ENCODE measurements around the gene ZNF48. TPM values are rescaled to one million over a fixed set of nuclear protein-coding genes. Genes with fewer than 3 reads are reported as not detected.

ZNF48 gene
- total RNA-seq, 1 experiment from 2014 or later, result 8.9 TPM

GRCh38 chr16:30353438-30354129 lies 41.6 kb upstream of the ZNF48 start:
- no peak for ATAC-seq
- H3K36me3 ChIP-seq (ENCODE audit: low read depth, low read length), result peaks cover 10% of the 10 kb centered on the region; the same call in 1 of the 2 replicates
- H3K27ac ChIP-seq (ENCODE audit: low read length), result no peak overlapping the region
- TF ChIP-seq EZH2 (IDR thresholded peaks at IDR 0.05; ENCODE audit: low read length, unreplicated experiment) (no peak), EZH2phosphoT487 (IDR thresholded peaks at IDR 0.05; ENCODE audit: borderline replicate concordance, low read length) (no peak), CTCF (conservative IDR thresholded peaks at IDR 0.05; ENCODE audit: low read depth, low read length) (no peak)
- peaks cover 33% of the 10 kb centered on the region for H3K4me1 ChIP-seq (ENCODE audit: insufficient read depth, low read length)
- H3K4me2 ChIP-seq (ENCODE audit: low read length), result peak overlapping the region; percentile 90
- intact Hi-C loops (cut with micrococcal nuclease), result no loop called here
- no peaks in the 10 kb centered on the region for H3K27me3 ChIP-seq (ENCODE audit: low read length)
- peaks cover 20% of the 10 kb centered on the region for H3K79me2 ChIP-seq (ENCODE audit: low read length)
- H3K9me3 ChIP-seq (ENCODE audit: low read length), result no peaks in the 10 kb centered on the region
- H4K20me1 ChIP-seq (ENCODE audit: low read length), result peaks cover 13% of the 10 kb centered on the region
- ChIA-PET POLR2A (ENCODE audit: unreplicated experiment) (interaction anchor here (0.6 kb wide), 2 partner anchors 18 to 56 kb away, joined by 5 to 19 read pairs; no protein-coding TSS in a partner anchor), CTCF (no interaction called here)
- BruUV-seq (replicated peaks), result no TSS peak
- H3K9ac ChIP-seq (ENCODE audit: low read length), result peak overlapping the region; percentile 96
- H2AFZ ChIP-seq (ENCODE audit: low read length), result no peak overlapping the region
- no peaks in the 10 kb centered on the region for H3F3A ChIP-seq (ENCODE audit: low read length, unreplicated experiment)
- H3K9me2 ChIP-seq (replicated peaks; ENCODE audit: low read length), result no peaks in the 10 kb centered on the region
- DNase-seq, result no peak
- H3K4me3 ChIP-seq (ENCODE audit: low read length), result peak overlapping the region; percentile 94

- Histone ChIP-seq H3K27ac (ENCODE audit: low read length) (peak overlapping the region; percentile 59), H3K27me3 (ENCODE audit: low read length) (no peaks in the 10 kb centered on the region), H3K36me3 (ENCODE audit: low read depth, low read length) (peaks cover 10% of the 10 kb centered on the region; the same call in 1 of the 2 replicates), H3K4me1 (ENCODE audit: insufficient read depth, low read length) (peaks cover 33% of the 10 kb centered on the region), H3K9me3 (ENCODE audit: low read length) (no peaks in the 10 kb centered on the region), H3K4me3 (ENCODE audit: low read length) (peak overlapping the region; percentile 94), H3K79me2 (ENCODE audit: low read length) (peaks cover 20% of the 10 kb centered on the region), H3K9ac (ENCODE audit: low read length) (peak overlapping the region; percentile 96), H4K20me1 (ENCODE audit: low read length) (peaks cover 13% of the 10 kb centered on the region), H2AFZ (ENCODE audit: low read length) (peak overlapping the region; percentile 82), H3K4me2 (ENCODE audit: low read length) (peak overlapping the region; percentile 90), H3K9me2 (replicated peaks; ENCODE audit: low read length) (no peaks in the 10 kb centered on the region), H3F3A (ENCODE audit: low read length, unreplicated experiment) (no peaks in the 10 kb centered on the region)
- DNase-seq (peak; percentile 12), ATAC-seq (peak; percentile 5)
- CTCF ChIA-PET, result no interaction called here
- BruUV-seq (replicated peaks), result TSS peak; percentile 55
- POLR2A ChIA-PET (ENCODE audit: unreplicated experiment), result interaction anchor here (0.6 kb wide), 1 partner anchor 19 kb away, joined by 5 read pairs; no protein-coding TSS in a partner anchor
- intact Hi-C loops (cut with micrococcal nuclease), result no loop called here
- TF ChIP-seq CTCF (conservative IDR thresholded peaks at IDR 0.05; ENCODE audit: low read depth, low read length) (no peak), EZH2phosphoT487 (IDR thresholded peaks at IDR 0.05; ENCODE audit: borderline replicate concordance, low read length) (no peak), EZH2 (IDR thresholded peaks at IDR 0.05; ENCODE audit: low read length, unreplicated experiment) (no peak)
Observed at GRCh38 chr16:30354423-30355143, 40.6 kb upstream of the ZNF48 start.
